B cell (primary cell): ENCODE data around the gene NYAP2. TPM values are rescaled to one million over a fixed set of nuclear protein-coding genes. Genes with fewer than 3 reads are reported as not detected.

ENCODE experiments used
- ATAC-seq: fragments of 200-7000 bp; cut with Tn5 transposase; one replicate; pipeline ENCODE4 v1.10.0; 2021; ENCODE audit warnings: low read depth, mild to moderate bottlenecking, moderate number of reproducible peaks, moderate library complexity
- CTCF ChIA-PET: fragments of 350-600 bp; sonication (Branson Sonifier 250); formaldehyde crosslinking; loops from one replicate; lab custom pipeline; 2021; ENCODE audit warnings: antibody characterized with exemption, inconsistent platforms; lab: Charles Lee
- POLR2A ChIA-PET: fragments of 350-600 bp; sonication (Branson Sonifier 250); formaldehyde crosslinking; loops from one replicate; lab custom pipeline; 2021; ENCODE audit warnings: antibody characterized with exemption; lab: Charles Lee
- DNase-seq: peaks from one replicate; pipeline ENCODE4 v3.0.0; 2013
- H2AFZ ChIP-seq: 2 replicates; pipeline ENCODE4 v1.6.1; 2012; ENCODE audit warnings: mild to moderate bottlenecking, low read depth, low read length; ENCODE audit not compliant: insufficient read depth, poor library complexity, severe bottlenecking
- H3K27ac ChIP-seq, 2 donors: 1 replicate in 1 of 2; 2 replicates in 1 of 2; pipeline ENCODE4 v1.5.1; 2012 to 2013; ENCODE audit warnings: low read length in 2 of 2, mild to moderate bottlenecking in 2 of 2, moderate library complexity in 1 of 2
- H3K27me3 ChIP-seq, 4 experiments: fragments of 200-600 bp in 1 of 4; sonication (generic) in 1 of 4; replicated peaks in 1 of 4; 1 replicate in 2 of 4; 2 replicates in 2 of 4; pipeline versions ENCODE4 v1.6.1 to v1.7.0; 2013 to 2016; ENCODE audit warnings: low read length in 3 of 4, mild to moderate bottlenecking in 2 of 4, mixed read lengths in 1 of 4, moderate library complexity in 1 of 4; ENCODE audit not compliant: insufficient read depth in 4 of 4, control insufficient read depth in 3 of 4; ENCODE audit errors: control extremely low read depth in 1 of 4
- H3K36me3 ChIP-seq, 2 experiments: replicated peaks in 1 of 2; 1 replicate in 1 of 2; 2 replicates in 1 of 2; pipeline versions ENCODE4 v1.6.1 to v1.7.1; 2013; ENCODE audit warnings: low read length in 1 of 2; ENCODE audit not compliant: insufficient read depth in 2 of 2, control insufficient read depth in 1 of 2; ENCODE audit errors: control extremely low read depth in 1 of 2, extremely low read depth in 1 of 2
- H3K4me1 ChIP-seq, 2 donors: fragments of 200-600 bp in 1 of 2; sonication (generic) in 1 of 2; 1 replicate in 1 of 2; 2 replicates in 1 of 2; pipeline versions ENCODE4 v1.5.1 to v1.6.1; 2013 to 2017; ENCODE audit warnings: low read length in 2 of 2; ENCODE audit not compliant: control insufficient read depth in 2 of 2, insufficient read depth in 2 of 2
- H3K4me2 ChIP-seq: replicated peaks from 2 replicates; pipeline ENCODE3; 2012; ENCODE audit warnings: mild to moderate bottlenecking, low read depth, low read length; ENCODE audit not compliant: poor library complexity, severe bottlenecking
- H3K4me3 ChIP-seq, 5 experiments: fragments of 200-600 bp in 1 of 5; sonication (generic) in 1 of 5; 1 replicate in 3 of 5; 2 replicates in 2 of 5; pipeline versions ENCODE4 v1.5.1 to v1.7.0; 2011 to 2016; ENCODE audit warnings: low read length in 4 of 5, mild to moderate bottlenecking in 4 of 5, low read depth in 2 of 5, control low read depth in 1 of 5, moderate library complexity in 1 of 5; ENCODE audit not compliant: insufficient read depth in 1 of 5; ENCODE audit errors: control extremely low read depth in 1 of 5, extremely low read depth in 1 of 5
- H3K79me2 ChIP-seq: fragments of 200-600 bp; sonication (generic); one replicate; pipeline ENCODE4 v1.6.0; 2016; ENCODE audit warnings: low read length; ENCODE audit not compliant: control insufficient read depth, insufficient read depth
- H3K9ac ChIP-seq: fragments of 200-600 bp; sonication (generic); 2 replicates; pipeline ENCODE4 v1.6.1; 2017; ENCODE audit warnings: mild to moderate bottlenecking, low read length, moderate library complexity
- H3K9me3 ChIP-seq, 3 donors: one replicate each; pipeline versions ENCODE4 v1.6.1 to v1.7.1; 2013; ENCODE audit warnings: low read length in 2 of 3; ENCODE audit not compliant: control insufficient read depth in 2 of 3, insufficient read depth in 1 of 3; ENCODE audit errors: control extremely low read depth in 1 of 3
- H4K20me1 ChIP-seq: 2 replicates; pipeline ENCODE4 v1.6.0; 2012; ENCODE audit warnings: mild to moderate bottlenecking, low read length; ENCODE audit not compliant: insufficient read depth, control insufficient read depth, poor library complexity, severe bottlenecking
- H3K27ac Mint-ChIP-seq: one replicate; pipeline ENCODE4 v1.8.0; 2021; ENCODE audit warnings: mixed read lengths
- H3K27me3 Mint-ChIP-seq: one replicate; pipeline ENCODE4 v1.8.0; 2021; ENCODE audit warnings: mixed read lengths
- H3K4me1 Mint-ChIP-seq: one replicate; pipeline ENCODE4 v1.8.0; 2021; ENCODE audit warnings: mixed read lengths
- H3K4me3 Mint-ChIP-seq: one replicate; pipeline ENCODE4 v1.8.0; 2021; ENCODE audit warnings: mixed read lengths
- H3K9me3 Mint-ChIP-seq: one replicate; pipeline ENCODE4 v1.8.0; 2022; ENCODE audit warnings: mixed read lengths; ENCODE audit not compliant: insufficient read depth
- CTCF ChIP-seq: fragments of 200-600 bp; IDR thresholded peaks from one replicate; pipeline ENCODE4 v1.8.0; 2022; ENCODE audit warnings: antibody characterized with exemption, mild to moderate bottlenecking
- EZH2 ChIP-seq: IDR thresholded peaks from 2 replicates; pipeline ENCODE4 v1.6.1; 2012; ENCODE audit warnings: borderline replicate concordance, low read depth, mild to moderate bottlenecking, moderate library complexity, low read length; ENCODE audit not compliant: insufficient read depth, poor library complexity, severe bottlenecking
- WGBS: methylation state at CpG from one replicate; pipeline ENCODE4 v1.1.5; 2013; ENCODE audit warnings: missing lambda C conversion rate; ENCODE audit not compliant: insufficient coverage; 5-methylcytosine and 5-hydroxymethylcytosine counted together
- intact Hi-C: fragments of 100-400 bp; cut with micrococcal nuclease; formaldehyde crosslinking; loops from one replicate; pipeline ENCODE4 v1.10.0; 2022
- polyA plus RNA-seq: library from polyadenylated mRNA; depleted of rRNA; stranded (reverse); fragments of >200 nt; gene quantifications from 2 replicates; pipeline ENCODE4 v1.2.3, GENCODE V29; 2012
- total RNA-seq, 2 donors: library from RNA; stranded (reverse); fragments of 120-200 nt in 1 of 2; gene quantifications; 1 replicate in 1 of 2; 2 replicates in 1 of 2; pipeline versions ENCODE4 v1.2.3 to v1.2.4, GENCODE V29; 2013 to 2022

NYAP2 gene
- total and polyA plus RNA-seq, 2 donors (not counting 1 experiment from before 2014, with no cell fraction given), result 0.12 to 0.17 TPM

GRCh38 chr2:225400060-225400511 is 576 bp downstream of the NYAP2 start:
- Histone ChIP-seq H3K4me2 (no peak overlapping the region), H3K79me2 (no peaks in the 10 kb centered on the region), H3K27me3 (no peaks in the 10 kb centered on the region), H3K36me3 (no peaks in the 10 kb centered on the region), H2AFZ (no peak overlapping the region), H3K9ac (no peak overlapping the region), H3K4me1 (no peaks in the 10 kb centered on the region), H4K20me1 (no peaks in the 10 kb centered on the region), H3K9me3 (no peaks in the 10 kb centered on the region), H3K27ac (no peak overlapping the region), H3K4me3 (no peak overlapping the region)
- no peaks in the 10 kb centered on the region for H3K4me1 Mint-ChIP-seq
- intact Hi-C loops, result no loop called here
- WGBS, result 24% methylated on average over 8 of the region's 8 CpGs
- no peak overlapping the region for H3K27ac Mint-ChIP-seq
- DNase-seq, result no peak
- H3K27me3 Mint-ChIP-seq, result peaks cover 8% of the 10 kb centered on the region
- POLR2A ChIA-PET, result no interaction called here
- TF ChIP-seq EZH2, result no peak
- no peak for TF ChIP-seq CTCF
- no peak for ATAC-seq
- no peaks in the 10 kb centered on the region for H3K9me3 Mint-ChIP-seq
- CTCF ChIA-PET, result no interaction called here
- H3K4me3 Mint-ChIP-seq, result no peak overlapping the region

- CTCF ChIA-PET, result no interaction called here
- H3K9ac ChIP-seq, result no peak overlapping the region
- no peaks in the 10 kb centered on the region for H3K36me3 ChIP-seq
- intact Hi-C loops, result no loop called here
- POLR2A ChIA-PET, result no interaction called here
- no peaks in the 10 kb centered on the region for H3K9me3 ChIP-seq
- H3K4me1 ChIP-seq, result no peaks in the 10 kb centered on the region
- Mint-ChIP-seq H3K4me1 (no peaks in the 10 kb centered on the region), H3K4me3 (no peak overlapping the region), H3K27ac (no peak overlapping the region), H3K9me3 (no peaks in the 10 kb centered on the region), H3K27me3 (peaks cover 12% of the 10 kb centered on the region)
- no peaks in the 10 kb centered on the region for H3K27me3 ChIP-seq
- H2AFZ ChIP-seq, result no peak overlapping the region
- no peaks in the 10 kb centered on the region for H4K20me1 ChIP-seq
- no peak overlapping the region for H3K27ac ChIP-seq
- H3K4me3 ChIP-seq, result no peak overlapping the region
- no peaks in the 10 kb centered on the region for H3K79me2 ChIP-seq
- WGBS, result no CpG with 5 or more reads among the region's 9 CpGs
- DNase-seq (no peak), ATAC-seq (no peak)
- no peak overlapping the region for H3K4me2 ChIP-seq
- TF ChIP-seq CTCF, result no peak
- no peak for TF ChIP-seq EZH2
Observed at GRCh38 chr2:225400546-225401400, 1.3 kb downstream of the NYAP2 start.
